Measurements from ENCODE around the gene ZSCAN12. TPM values are rescaled to one million over a fixed set of nuclear protein-coding genes. Genes with fewer than 3 reads are reported as not detected.
A peak's percentile ranks its signal among the peaks of the same experiment; 100 is the strongest.

The ZSCAN12 gene
- total and polyA plus RNA-seq, 10 of the 15 experiments (the other 5 are each of a cell fraction or from before 2014, with no cell fraction given) = 1.2 to 12.2 (median 7.4) TPM

DNA sequence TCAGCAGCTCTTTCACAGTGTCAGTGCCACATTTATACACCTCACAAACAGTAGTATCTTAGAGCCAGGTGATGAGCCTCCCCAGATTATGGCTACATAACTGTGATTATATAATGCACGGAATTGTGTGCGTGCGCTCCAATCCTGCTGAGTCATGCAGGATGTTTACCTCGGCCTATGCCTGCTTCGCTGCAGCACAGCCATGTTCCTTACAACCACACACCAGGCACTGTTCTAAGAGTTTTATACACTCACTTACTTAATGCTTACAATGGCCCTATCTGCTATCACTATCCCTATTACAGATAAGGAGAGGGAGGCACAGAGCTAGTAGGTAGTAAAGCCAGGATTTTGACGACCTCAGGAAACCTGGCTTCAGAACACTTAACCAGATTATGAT is 42.5 kb downstream of the ZSCAN12 start:
- in situ Hi-C loops (cut with MboI) = loop anchor here (5.0 to 25.0 kb wide), 3 partner anchors 225 to 1195 kb away; no protein-coding TSS in a partner anchor
- no peak for TF ChIP-seq STAT1 (conservative IDR thresholded peaks at IDR 0.05)
- Histone ChIP-seq H3K4me2 (ENCODE audit: control insufficient read depth, insufficient read depth) (no peak overlapping the region), H3K79me2 (ENCODE audit: control insufficient read depth, insufficient read depth, low read length) (peaks cover 1% of the 10 kb centered on the region), H3K36me3 (ENCODE audit: control insufficient read depth in 2 of 2, insufficient read depth in 2 of 2, low read length in 1 of 2) (no peaks in the 10 kb centered on the region; a peak in 2 of 4 replicates), H3K27ac (ENCODE audit: control insufficient read depth, insufficient read depth) (no peak overlapping the region), H3K4me1 (ENCODE audit: control insufficient read depth, insufficient read depth, low read length) (peaks cover 3% of the 10 kb centered on the region; the same call in 1 of the 2 replicates), H3K27me3 (replicated peaks in 1 of 2; ENCODE audit: control insufficient read depth in 2 of 2, insufficient read depth in 2 of 2, low read length in 1 of 2) (no peaks in the 10 kb centered on the region), H3K4me3 (no peak overlapping the region), H4K20me1 (ENCODE audit: control insufficient read depth, insufficient read depth) (no peaks in the 10 kb centered on the region), H3K9ac (ENCODE audit: control insufficient read depth, insufficient read depth, low read length) (no peak overlapping the region), H3K9me3 (replicated peaks; ENCODE audit: control insufficient read depth, insufficient read depth, low read length) (no peaks in the 10 kb centered on the region; the same call in 2 of the 3 replicates), H2AFZ (ENCODE audit: control insufficient read depth, low read depth, low read length) (no peak overlapping the region)
- ATAC-seq = no peak
- no peak for DNase-seq (ENCODE audit: low read depth, low spot score)
- ChIA-PET POLR2A (no interaction called here), RAD21 (ENCODE audit: unreplicated experiment) (interaction anchor here (1.4 to 2.5 kb wide), 7 partner anchors 22 to 538 kb away, joined by 4 to 26 read pairs (median 14); partner anchors contain the start of genes ZSCAN16, ZSCAN26 and ZSCAN31), CTCF (interaction anchor here (0.6 to 4.6 kb wide), 11 partner anchors 12 to 461 kb away, joined by 3 to 44 read pairs (median 8); partner anchors contain the start of gene ZSCAN26), SMC1A (ENCODE audit: uncharacterized antibody, unreplicated experiment) (interaction anchor here (1.6 to 3.3 kb wide), 10 partner anchors 20 to 461 kb away, joined by 4 to 22 read pairs (median 11); partner anchors contain the start of genes ZSCAN26 and ZSCAN31)
- BruUV-seq (replicated peaks) = no TSS peak
- no peak for FAIRE-seq
- intact Hi-C loops (cut with micrococcal nuclease; ENCODE audit: unreplicated experiment) = loop anchor here (5.0 to 10.0 kb wide), 5 partner anchors 90 to 1192 kb away; partner anchors contain the start of gene ZSCAN26
- WGBS (ENCODE audit: insufficient coverage, insufficient replicate concordance, low lambda C conversion rate, missing lambda C conversion rate) = 88% methylated on average over 6 of the region's 6 CpGs

DNA sequence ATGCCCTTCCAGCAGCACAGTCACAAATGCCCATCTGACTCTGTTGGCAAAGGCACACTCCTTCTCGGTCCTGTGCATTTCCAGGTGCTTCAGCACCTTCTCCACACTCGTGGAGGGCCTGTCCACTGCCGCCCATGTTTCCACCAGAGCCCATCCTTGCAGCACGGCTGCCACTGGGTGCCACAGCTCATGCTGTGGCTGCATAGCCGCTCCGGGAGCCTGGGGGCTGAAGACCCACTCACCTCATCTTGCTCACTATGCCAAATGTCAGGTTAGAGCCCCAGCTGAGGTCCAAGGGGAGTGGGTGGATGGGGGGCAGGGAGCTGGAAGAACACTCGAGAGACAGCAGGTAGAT is 42.9 kb downstream of the ZSCAN12 start:
- no peaks in the 10 kb centered on the region; the same call in 2 of the 3 replicates for H3K9me3 ChIP-seq (replicated peaks; ENCODE audit: control insufficient read depth, insufficient read depth, low read length)
- H3K27ac ChIP-seq (ENCODE audit: control insufficient read depth, insufficient read depth) = no peak overlapping the region
- no peak overlapping the region for H3K4me3 ChIP-seq
- no peak for DNase-seq (ENCODE audit: low read depth, low spot score)
- SMC1A ChIA-PET (ENCODE audit: uncharacterized antibody, unreplicated experiment) = interaction anchor here (0.7 to 3.3 kb wide), 26 partner anchors 10 to 536 kb away, joined by 3 to 24 read pairs (median 6); partner anchors contain the start of genes PGBD1, ZKSCAN4, ZKSCAN8 and ZSCAN26
- H3K36me3 ChIP-seq (ENCODE audit: control insufficient read depth in 2 of 2, insufficient read depth in 2 of 2, low read length in 1 of 2) = no peaks in the 10 kb centered on the region; a peak in 2 of 4 replicates
- H3K79me2 ChIP-seq (ENCODE audit: control insufficient read depth, insufficient read depth, low read length) = peaks cover 1% of the 10 kb centered on the region
- in situ Hi-C loops (cut with MboI) = loop anchor here (5.0 to 25.0 kb wide), 3 partner anchors 224 to 1194 kb away; no protein-coding TSS in a partner anchor
- peak overlapping the region; percentile 87; the same call in 1 of the 2 replicates for H3K4me2 ChIP-seq (ENCODE audit: control insufficient read depth, insufficient read depth)
- H3K9ac ChIP-seq (ENCODE audit: control insufficient read depth, insufficient read depth, low read length) = no peak overlapping the region
- POLR2A ChIA-PET = no interaction called here
- no peak for FAIRE-seq
- H3K27me3 ChIP-seq (replicated peaks in 1 of 2; ENCODE audit: control insufficient read depth in 2 of 2, insufficient read depth in 2 of 2, low read length in 1 of 2) = no peaks in the 10 kb centered on the region
- intact Hi-C loops (cut with micrococcal nuclease; ENCODE audit: unreplicated experiment) = loop anchor here (1.0 to 10.0 kb wide), 6 partner anchors 89 to 1192 kb away; partner anchors contain the start of gene ZSCAN26
- CTCF ChIA-PET = interaction anchor here (0.7 to 5.3 kb wide), 55 partner anchors 12 to 1179 kb away, joined by 3 to 50 read pairs (median 4); partner anchors contain the start of genes ZKSCAN4, ZKSCAN8, ZNF165 and ZSCAN16
- no peak for ATAC-seq
- TF ChIP-seq, protein P1, sequence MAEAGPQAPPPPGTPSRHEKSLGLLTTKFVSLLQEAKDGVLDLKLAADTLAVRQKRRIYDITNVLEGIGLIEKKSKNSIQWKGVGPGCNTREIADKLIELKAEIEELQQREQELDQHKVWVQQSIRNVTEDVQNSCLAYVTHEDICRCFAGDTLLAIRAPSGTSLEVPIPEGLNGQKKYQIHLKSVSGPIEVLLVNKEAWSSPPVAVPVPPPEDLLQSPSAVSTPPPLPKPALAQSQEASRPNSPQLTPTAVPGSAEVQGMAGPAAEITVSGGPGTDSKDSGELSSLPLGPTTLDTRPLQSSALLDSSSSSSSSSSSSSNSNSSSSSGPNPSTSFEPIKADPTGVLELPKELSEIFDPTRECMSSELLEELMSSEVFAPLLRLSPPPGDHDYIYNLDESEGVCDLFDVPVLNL (IDR thresholded peaks at IDR 0.05; ENCODE audit: low read depth, low read length) = no peak
- no peak for TF ChIP-seq PAX5 (IDR thresholded peaks at IDR 0.05; ENCODE audit: borderline replicate concordance, low read depth, low read length)
- no peak for TF ChIP-seq ZNF207 (IDR thresholded peaks at IDR 0.05; ENCODE audit: borderline replicate concordance)
- TF ChIP-seq MEF2A (IDR thresholded peaks at IDR 0.05; ENCODE audit: insufficient read depth, low read depth, low read length) = no peak
- TF ChIP-seq SUZ12 (IDR thresholded peaks at IDR 0.05; ENCODE audit: unreplicated experiment) = no peak
- TF ChIP-seq, protein P2, sequence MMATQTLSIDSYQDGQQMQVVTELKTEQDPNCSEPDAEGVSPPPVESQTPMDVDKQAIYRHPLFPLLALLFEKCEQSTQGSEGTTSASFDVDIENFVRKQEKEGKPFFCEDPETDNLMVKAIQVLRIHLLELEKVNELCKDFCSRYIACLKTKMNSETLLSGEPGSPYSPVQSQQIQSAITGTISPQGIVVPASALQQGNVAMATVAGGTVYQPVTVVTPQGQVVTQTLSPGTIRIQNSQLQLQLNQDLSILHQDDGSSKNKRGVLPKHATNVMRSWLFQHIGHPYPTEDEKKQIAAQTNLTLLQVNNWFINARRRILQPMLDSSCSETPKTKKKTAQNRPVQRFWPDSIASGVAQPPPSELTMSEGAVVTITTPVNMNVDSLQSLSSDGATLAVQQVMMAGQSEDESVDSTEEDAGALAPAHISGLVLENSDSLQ (IDR thresholded peaks at IDR 0.05) = no peak
- no peak for TF ChIP-seq SREBF1 (IDR thresholded peaks at IDR 0.05; ENCODE audit: low read length)
- TF ChIP-seq ZNF24 (IDR thresholded peaks at IDR 0.05) = no peak
- TF ChIP-seq EGR1 (IDR thresholded peaks at IDR 0.05; ENCODE audit: borderline replicate concordance in 1 of 2, low read depth in 2 of 2, low read length in 2 of 2) = no peak
- RAD21 ChIA-PET (ENCODE audit: unreplicated experiment) = interaction anchor here (0.5 to 2.5 kb wide), 30 partner anchors 18 to 1229 kb away, joined by 3 to 26 read pairs (median 4); partner anchors contain the start of genes PGBD1, ZKSCAN4, ZKSCAN8 and ZSCAN16
- WGBS (ENCODE audit: insufficient coverage, insufficient replicate concordance, low lambda C conversion rate, missing lambda C conversion rate) = 52% methylated on average over 6 of the region's 7 CpGs
- H4K20me1 ChIP-seq (ENCODE audit: control insufficient read depth, insufficient read depth) = no peaks in the 10 kb centered on the region
- H3K4me1 ChIP-seq (ENCODE audit: control insufficient read depth, insufficient read depth, low read length) = peaks cover 3% of the 10 kb centered on the region; the same call in 1 of the 2 replicates
- BruUV-seq (replicated peaks) = no TSS peak
- no peak overlapping the region for H2AFZ ChIP-seq (ENCODE audit: control insufficient read depth, low read depth, low read length)

All from GM12878 (cell line).